Kidney (tissue), 14 donors: ENCODE data around the gene SAFB. TPM values are rescaled to one million over a fixed set of nuclear protein-coding genes. Genes with fewer than 3 reads are reported as not detected.
A peak's percentile ranks its signal among the peaks of the same experiment; 100 is the strongest.

Experiments
- DNase-seq, 5 donors: peaks; one replicate each; pipeline ENCODE4 v3.0.0-alpha.2; 2013 to 2020
- FAIRE-seq: peaks from 2 replicates; lab custom pipeline; 2012; peaks lifted over from hg19 to GRCh38; lab: Jason Lieb, UNC
- H3K27ac ChIP-seq, 2 donors: one replicate each; pipeline ENCODE4 v1.7.0; 2013; ENCODE audit warnings: low read depth in 2 of 2, low read length in 2 of 2, inconsistent platforms in 1 of 2
- H3K27me3 ChIP-seq: one replicate; pipeline ENCODE4 v1.7.1; 2013; ENCODE audit warnings: low read length, inconsistent platforms; ENCODE audit not compliant: control insufficient read depth, insufficient read depth
- H3K36me3 ChIP-seq, 3 donors: one replicate each; pipeline versions ENCODE4 v1.7.0 to v1.7.1; 2013; ENCODE audit warnings: low read length in 3 of 3, control low read depth in 1 of 3, inconsistent platforms in 1 of 3; ENCODE audit not compliant: insufficient read depth in 3 of 3, control insufficient read depth in 2 of 3
- H3K4me1 ChIP-seq, 3 donors: one replicate each; pipeline versions ENCODE4 v1.7.0 to v1.7.1; 2013; ENCODE audit warnings: low read length in 3 of 3, inconsistent platforms in 1 of 3, low read depth in 1 of 3; ENCODE audit not compliant: control insufficient read depth in 2 of 3, insufficient read depth in 2 of 3
- H3K4me3 ChIP-seq, 3 donors: one replicate each; pipeline versions ENCODE4 v1.7.0 to v1.8.1; 2013; ENCODE audit warnings: low read length in 3 of 3, control low read depth in 1 of 3, inconsistent platforms in 1 of 3
- H3K9ac ChIP-seq, 3 donors: one replicate each; pipeline versions ENCODE4 v1.7.0 to v1.7.1; 2013; ENCODE audit warnings: low read length in 3 of 3, control low read depth in 1 of 3, inconsistent platforms in 1 of 3
- H3K9me3 ChIP-seq, 3 donors: one replicate each; pipeline versions ENCODE4 v1.7.0 to v1.7.1; 2013; ENCODE audit warnings: low read length in 3 of 3, control low read depth in 1 of 3, inconsistent platforms in 1 of 3; ENCODE audit not compliant: control insufficient read depth in 2 of 3, insufficient read depth in 1 of 3
- CTCF ChIP-seq: IDR thresholded peaks from 3 replicates; pipeline ENCODE4 v1.5.1; 2012; ENCODE audit warnings: mild to moderate bottlenecking, moderate library complexity, borderline replicate concordance; ENCODE audit not compliant: insufficient read depth; ENCODE audit errors: extremely low read depth
- intact Hi-C: fragments of 100-400 bp; cut with DNase I; formaldehyde crosslinking; loops from one replicate; pipeline ENCODE4 v1.11.1; 2022
- polyA plus RNA-seq: library from polyadenylated mRNA; stranded (reverse); fragments of 350-450 nt; fragmentation: Illumina TruSeq; extraction: RNeasy Lipid Tissue Mini Kit (QIAGEN cat#74804); gene quantifications from one replicate; pipeline ENCODE4 v1.2.3, GENCODE V29; 2014; ENCODE audit warnings: low read depth, low replicate concordance; ENCODE audit not compliant: insufficient read depth
- total RNA-seq: library from RNA; stranded (reverse); fragmentation: NEBNext Ultra II Directional; extraction: Animal tissue kit (Norgen Biotek cat#: 25700); gene quantifications from one replicate; pipeline ENCODE4 v1.2.1, GENCODE V29; 2021
- donor health status: control.
- donor health status: control.
- donor health status: control.
- donor health status: control.
- donor health status: control.
- donor health status: DM: yes; HTN: yes; CAD: no.
- donor health status: Normal renal cell carcinoma (clear cell type).

Gene SAFB
- total and polyA plus RNA-seq, 2 donors from 2014 or later: 35.0 to 88.6 TPM

- DNase-seq: peak in 1 of 5 donors; percentile 37
- Histone ChIP-seq H3K27ac (no peak overlapping the region), H3K9me3 (no peaks in the 10 kb centered on the region), H3K9ac (no peak overlapping the region), H3K27me3 (no peaks in the 10 kb centered on the region), H3K4me1 (peaks cover 0 to 17% (median 4%) of the 10 kb centered on the region in 3 donors), H3K4me3 (no peak overlapping the region), H3K36me3 (peaks cover 0 to 16% (median 5%) of the 10 kb centered on the region in 3 donors)
- TF ChIP-seq CTCF: no peak
- intact Hi-C loops: no loop called here
- FAIRE-seq: no peak
These were observed 94.5 kb downstream of the SAFB start for GRCh38 chr19:5717215-5717935.

Other genes starting within 250 kb of the SAFB start
- gene ZNRF4, start 167.7 kb upstream of the SAFB start, total RNA-seq: not detected
- not detected for gene ZNRF4, start 167.7 kb upstream of the SAFB start, polyA plus RNA-seq
- gene TINCR, start 55.1 kb upstream of the SAFB start, total RNA-seq: 0.94 TPM
- 2.2 TPM for gene TINCR, start 55.1 kb upstream of the SAFB start, polyA plus RNA-seq
- 113 TPM for gene SAFB2, start 307 bp upstream of the SAFB start, total RNA-seq
- gene SAFB2, start 307 bp upstream of the SAFB start, polyA plus RNA-seq: 67.1 TPM
- gene MICOS13, start 57.4 kb downstream of the SAFB start, total RNA-seq: 74.6 TPM
- gene MICOS13, start 57.4 kb downstream of the SAFB start, polyA plus RNA-seq: 244 TPM
- 7.8 TPM for gene HSD11B1L, start 57.9 kb downstream of the SAFB start, total RNA-seq
- gene HSD11B1L, start 57.9 kb downstream of the SAFB start, polyA plus RNA-seq: 29.9 TPM
- 564 TPM for gene RPL36, start 67.2 kb downstream of the SAFB start, total RNA-seq
- gene RPL36, start 67.2 kb downstream of the SAFB start, polyA plus RNA-seq: 1,593 TPM
- gene LONP1, start 97.1 kb downstream of the SAFB start, total RNA-seq: 67.1 TPM
- gene LONP1, start 97.1 kb downstream of the SAFB start, polyA plus RNA-seq: 71.5 TPM
- not detected for gene CATSPERD, start 97.6 kb downstream of the SAFB start, total RNA-seq
- not detected for gene CATSPERD, start 97.6 kb downstream of the SAFB start, polyA plus RNA-seq
- gene PRR22, start 161.7 kb downstream of the SAFB start, total RNA-seq: 4.2 TPM
- gene PRR22, start 161.7 kb downstream of the SAFB start, polyA plus RNA-seq: 4.1 TPM
- 37.6 TPM for gene DUS3L, start 168.1 kb downstream of the SAFB start, total RNA-seq
- gene DUS3L, start 168.1 kb downstream of the SAFB start, polyA plus RNA-seq: 18.1 TPM
- gene NRTN, start 182.0 kb downstream of the SAFB start, total RNA-seq: 3.5 TPM
- gene NRTN, start 182.0 kb downstream of the SAFB start, polyA plus RNA-seq: 5.8 TPM
- gene FUT6, start 216.6 kb downstream of the SAFB start, total RNA-seq: 13.0 TPM
- gene FUT6, start 216.6 kb downstream of the SAFB start, polyA plus RNA-seq: 58.4 TPM
- gene FUT3, start 228.4 kb downstream of the SAFB start, total RNA-seq: 3.0 TPM
- 6.5 TPM for gene FUT3, start 228.4 kb downstream of the SAFB start, polyA plus RNA-seq
- 0.22 TPM for gene FUT5, start 247.5 kb downstream of the SAFB start, total RNA-seq
- not detected for gene FUT5, start 247.5 kb downstream of the SAFB start, polyA plus RNA-seq